Ecto neural progenitor cell (in vitro differentiated cells): ENCODE measurements around the gene ZG16B.

Source experiments
- DNase-seq: peaks from one replicate; pipeline ENCODE4 v3.0.0-alpha.2; 2018; ENCODE audit warnings: low spot score

ZG16B gene

GRCh38 chr16:2829501-2830354, at the start of gene ZG16B:
Gene ZG16B, plus strand, starts transcription at chr16:2830303. Its CDS starts 139 bp downstream, at chr16:2830442.
- no peak for DNase-seq

- DNase-seq = no peak
These were observed 47.3 kb upstream of the ZG16B start for GRCh38 chr16:2782583-2783351.

- DNase-seq = no peak
These were observed 46.3 kb upstream of the ZG16B start for GRCh38 chr16:2783581-2784357.

- no peak for DNase-seq
These were observed 45.6 kb upstream of the ZG16B start for GRCh38 chr16:2784358-2785100.

- no peak for DNase-seq
These were observed 44.8 kb upstream of the ZG16B start for GRCh38 chr16:2785101-2785991.

- no peak for DNase-seq
These were observed 43.9 kb upstream of the ZG16B start for GRCh38 chr16:2786061-2786825.

- no peak for DNase-seq
These were observed 43.3 kb upstream of the ZG16B start for GRCh38 chr16:2786826-2787151.

- DNase-seq = no peak
These were observed 42.7 kb upstream of the ZG16B start, which contains the start of gene PRSS33 for GRCh38 chr16:2787406-2787805. Gene PRSS33, minus strand, starts transcription at chr16:2787560. Its CDS starts 1,013 bp downstream, at chr16:2786547.

- DNase-seq = no peak
These were observed 42.1 kb upstream of the ZG16B start for GRCh38 chr16:2787961-2788360.

- no peak for DNase-seq
These were observed 39.5 kb upstream of the ZG16B start for GRCh38 chr16:2790631-2791030.

- DNase-seq = no peak
These were observed 38.9 kb upstream of the ZG16B start for GRCh38 chr16:2791174-2791573.

GRCh38 chr16:2792940-2793339, 37.2 kb upstream of the ZG16B start:
- no peak for DNase-seq

GRCh38 chr16:2795395-2796143, 34.5 kb upstream of the ZG16B start:
- DNase-seq = no peak

GRCh38 chr16:2798723-2799204, 31.3 kb upstream of the ZG16B start:
- DNase-seq = no peak

- DNase-seq = no peak
These were observed 30.8 kb upstream of the ZG16B start for GRCh38 chr16:2799205-2799858.

GRCh38 chr16:2799859-2800226, 30.3 kb upstream of the ZG16B start:
- no peak for DNase-seq

- DNase-seq = no peak
These were observed 26.4 kb upstream of the ZG16B start for GRCh38 chr16:2803545-2804195.

GRCh38 chr16:2804728-2805127, 25.4 kb upstream of the ZG16B start:
- no peak for DNase-seq
